ENCODE results near the gene NOSIP.

DNA sequence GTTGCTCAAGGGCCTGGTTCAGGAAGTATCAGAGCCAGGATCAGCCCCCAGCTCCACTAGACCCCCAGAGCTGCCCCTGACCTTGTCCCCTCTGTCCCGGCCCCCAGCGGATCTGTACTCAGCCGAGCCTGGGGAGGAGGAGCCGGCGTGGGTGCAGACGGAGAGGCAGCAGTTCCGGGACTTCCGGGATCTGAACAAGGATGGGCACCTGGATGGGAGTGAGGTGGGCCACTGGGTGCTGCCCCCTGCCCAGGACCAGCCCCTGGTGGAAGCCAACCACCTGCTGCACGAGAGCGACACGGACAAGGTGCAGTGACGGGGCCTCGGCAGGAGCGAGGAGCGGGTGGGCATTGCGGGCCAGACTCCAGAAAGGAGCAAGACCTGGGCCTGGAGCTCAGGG, 37.9 kb downstream of the NOSIP start:
- no peak for TF ChIP-seq POLR2A (IDR thresholded peaks at IDR 0.05)
- no peak for TF ChIP-seq CTCF (IDR thresholded peaks at IDR 0.05)
